Measurements from ENCODE around the gene FUT1. TPM values are rescaled to one million over a fixed set of nuclear protein-coding genes. Genes with fewer than 3 reads are reported as not detected.
A peak's percentile ranks its signal among the peaks of the same experiment; 100 is the strongest.

Gene FUT1
- total and polyA plus RNA-seq, 10 of the 15 experiments (the other 5 are each of a cell fraction or from before 2014, with no cell fraction given) = 0.01 TPM; not detected in 9

- FAIRE-seq = peak; percentile 98
- in situ Hi-C loops (cut with MboI) = loop anchor here (5.0 kb wide), 2 partner anchors 42 to 177 kb away; partner anchors contain the start of gene HSD17B14
- no peak for TF ChIP-seq ZNF592 (IDR thresholded peaks at IDR 0.05)
- TF ChIP-seq RCOR1 (conservative IDR thresholded peaks at IDR 0.05; ENCODE audit: low read depth, low read length) = no peak
- TF ChIP-seq SUPT20H (IDR thresholded peaks at IDR 0.05; ENCODE audit: borderline replicate concordance, control insufficient read depth, low read depth, low read length) = no peak
- TF ChIP-seq ESRRA (IDR thresholded peaks at IDR 0.05; ENCODE audit: low read length) = peak; percentile 68; the same call in 1 of the 2 replicates
- peak; percentile 62 for TF ChIP-seq POLR2A (IDR thresholded peaks at IDR 0.05; ENCODE audit: low read depth, low read length)
- no peak for TF ChIP-seq NR2F1 (conservative IDR thresholded peaks at IDR 0.05)
- no peak for TF ChIP-seq TAF1 (IDR thresholded peaks at IDR 0.05; ENCODE audit: borderline replicate concordance, low read depth, low read length)
- TF ChIP-seq ATF7 (IDR thresholded peaks at IDR 0.05; ENCODE audit: low read depth) = peak; percentile 57; the same call in 1 of the 2 replicates
- peak; percentile 84 for TF ChIP-seq RAD21 (IDR thresholded peaks at IDR 0.05; ENCODE audit: insufficient read depth, low read depth, low read length)
- TF ChIP-seq ZNF274 (IDR thresholded peaks at IDR 0.05; ENCODE audit: insufficient read depth, insufficient read length) = no peak
- TF ChIP-seq RB1 (IDR thresholded peaks at IDR 0.05; ENCODE audit: borderline replicate concordance) = peak; percentile 94; the same call in 1 of the 2 replicates
- TF ChIP-seq GABPA (IDR thresholded peaks at IDR 0.05; ENCODE audit: low read depth) = 0 out of 2 replicates have a peak, but pooled peaks have one; percentile 46
- no peak for TF ChIP-seq YBX1 (IDR thresholded peaks at IDR 0.05)
- TF ChIP-seq ELK1 (IDR thresholded peaks at IDR 0.05; ENCODE audit: low read depth, low read length) = peak; percentile 66
- TF ChIP-seq EGR1 (IDR thresholded peaks at IDR 0.05; ENCODE audit: borderline replicate concordance in 1 of 2, low read depth in 2 of 2, low read length in 2 of 2) = no peak
- TF ChIP-seq ASH2L (IDR thresholded peaks at IDR 0.05; ENCODE audit: borderline replicate concordance, low read depth) = no peak
Measured at GRCh38 chr19:48795055-48795684, 42.7 kb upstream of the FUT1 start.

More at GRCh38 chr19:48795055-48795684, 42.7 kb upstream of the FUT1 start:
- POLR2A ChIA-PET = interaction anchor here (0.6 to 2.1 kb wide), 12 partner anchors 14 to 431 kb away, joined by 3 to 8 read pairs (median 4); partner anchors contain the start of genes CA11, GYS1, HSD17B14 and RUVBL2
- no peaks in the 10 kb centered on the region for H3K9me3 ChIP-seq (replicated peaks; ENCODE audit: control insufficient read depth, insufficient read depth, low read length)
- RAD21 ChIA-PET (ENCODE audit: unreplicated experiment) = interaction anchor here (0.6 to 4.1 kb wide), 24 partner anchors 12 to 198 kb away, joined by 3 to 72 read pairs (median 6); partner anchors contain the start of genes BAX, BCAT2, CA11 and DHDH
- WGBS (ENCODE audit: insufficient coverage, insufficient replicate concordance, low lambda C conversion rate, missing lambda C conversion rate) = 2% methylated on average over 38 of the region's 38 CpGs
- peak overlapping the region; percentile 67; the same call in 1 of the 2 replicates for H3K4me3 ChIP-seq
- no peaks in the 10 kb centered on the region; a peak in 1 of 4 replicates for H3K36me3 ChIP-seq (ENCODE audit: control insufficient read depth in 2 of 2, insufficient read depth in 2 of 2, low read length in 1 of 2)
- peak overlapping the region; percentile 98 for H2AFZ ChIP-seq (ENCODE audit: control insufficient read depth, low read depth, low read length)
- H3K4me1 ChIP-seq (ENCODE audit: control insufficient read depth, insufficient read depth, low read length) = peaks cover 6% of the 10 kb centered on the region
- H3K27me3 ChIP-seq (replicated peaks in 1 of 2; ENCODE audit: control insufficient read depth in 2 of 2, insufficient read depth in 2 of 2, low read length in 1 of 2) = no peaks in the 10 kb centered on the region
- no peaks in the 10 kb centered on the region for H4K20me1 ChIP-seq (ENCODE audit: control insufficient read depth, insufficient read depth)
- peak overlapping the region; percentile 45; the same call in 1 of the 2 replicates for H3K9ac ChIP-seq (ENCODE audit: control insufficient read depth, insufficient read depth, low read length)
- SMC1A ChIA-PET (ENCODE audit: uncharacterized antibody, unreplicated experiment) = interaction anchor here (0.7 to 4.1 kb wide), 24 partner anchors 9 to 197 kb away, joined by 3 to 41 read pairs (median 6); partner anchors contain the start of genes BCAT2 and HSD17B14
- no peak overlapping the region for H3K27ac ChIP-seq (ENCODE audit: control insufficient read depth, insufficient read depth)
- CTCF ChIA-PET = interaction anchor here (0.6 to 26.1 kb wide), 25 partner anchors 10 to 198 kb away, joined by 3 to 520 read pairs (median 7); partner anchors contain the start of genes BCAT2, CA11, GYS1 and HSD17B14
- no TSS peak for BruUV-seq (replicated peaks)
- H3K79me2 ChIP-seq (ENCODE audit: control insufficient read depth, insufficient read depth, low read length) = no peaks in the 10 kb centered on the region
- DNase-seq (ENCODE audit: low read depth, low spot score) (peak; percentile 76), ATAC-seq (peak; percentile 98)
- H3K4me2 ChIP-seq (ENCODE audit: control insufficient read depth, insufficient read depth) = peak overlapping the region; percentile 71
- intact Hi-C loops (cut with micrococcal nuclease; ENCODE audit: unreplicated experiment) = loop anchor here (1.0 kb wide), 1 partner anchor 40 kb away; no protein-coding TSS in a partner anchor

Measured in GM12878 (cell line).